CD14-positive monocyte (primary cell): Measurements from ENCODE around the gene ADAMTSL1. TPM values are rescaled to one million over a fixed set of nuclear protein-coding genes. Genes with fewer than 3 reads are reported as not detected.

Experiments used
- DNase-seq, 3 donors: peaks; one replicate each; pipeline ENCODE4 v3.0.0-alpha.2; 2011 to 2022
- H2AFZ ChIP-seq: 2 replicates; pipeline ENCODE4 v1.6.0; 2012; ENCODE audit warnings: mild to moderate bottlenecking, low read depth, low read length, inconsistent platforms; ENCODE audit not compliant: insufficient read depth, poor library complexity, severe bottlenecking
- H3K27ac ChIP-seq, 2 donors: 1 replicate in 1 of 2; 2 replicates in 1 of 2; pipeline ENCODE4 v1.5.1; 2012 to 2013; ENCODE audit warnings: low read length in 2 of 2, control low read depth in 1 of 2, inconsistent platforms in 1 of 2, low read depth in 1 of 2, mild to moderate bottlenecking in 1 of 2
- H3K27me3 ChIP-seq, 2 donors: one replicate each; pipeline versions ENCODE4 v1.6.0 to v1.6.1; 2011 to 2013; ENCODE audit warnings: low read length in 2 of 2; ENCODE audit not compliant: control insufficient read depth in 2 of 2, insufficient read depth in 2 of 2
- H3K36me3 ChIP-seq, 2 donors: replicated peaks in 1 of 2; 1 replicate in 1 of 2; 2 replicates in 1 of 2; pipeline versions ENCODE4 v1.5.1 to v1.6.1; 2012 to 2013; ENCODE audit warnings: low read length in 2 of 2, control low read depth in 1 of 2, inconsistent platforms in 1 of 2, mild to moderate bottlenecking in 1 of 2; ENCODE audit not compliant: insufficient read depth in 2 of 2, control insufficient read depth in 1 of 2
- H3K4me1 ChIP-seq, 2 donors: 1 replicate in 1 of 2; 2 replicates in 1 of 2; pipeline versions ENCODE4 v1.5.1 to v1.6.1; 2012 to 2013; ENCODE audit warnings: low read length in 2 of 2, control low read depth in 1 of 2, inconsistent platforms in 1 of 2, mild to moderate bottlenecking in 1 of 2, moderate library complexity in 1 of 2; ENCODE audit not compliant: insufficient read depth in 2 of 2, control insufficient read depth in 1 of 2
- H3K4me2 ChIP-seq: replicated peaks from 2 replicates; pipeline ENCODE3; 2012; ENCODE audit warnings: low read length, moderate library complexity, mild to moderate bottlenecking; ENCODE audit not compliant: poor library complexity, severe bottlenecking; ENCODE audit errors: extremely low read depth
- H3K4me3 ChIP-seq, 3 experiments: fragments of 200-600 bp in 1 of 3; sonication (generic) in 1 of 3; replicated peaks in 1 of 3; 1 replicate in 2 of 3; 2 replicates in 1 of 3; pipeline ENCODE4 v1.5.1; 2011 to 2013; ENCODE audit warnings: low read length in 3 of 3, mild to moderate bottlenecking in 3 of 3, control low read depth in 2 of 3, low read depth in 2 of 3, inconsistent platforms in 1 of 3, moderate library complexity in 1 of 3
- H3K79me2 ChIP-seq: 2 replicates; pipeline ENCODE4 v1.6.0; 2012; ENCODE audit warnings: mild to moderate bottlenecking, control low read depth, inconsistent platforms, low read length, moderate library complexity; ENCODE audit not compliant: insufficient read depth
- H3K9ac ChIP-seq: 2 replicates; pipeline ENCODE4 v1.6.0; 2017; ENCODE audit warnings: low read length, mild to moderate bottlenecking; ENCODE audit not compliant: insufficient read depth, poor library complexity, severe bottlenecking
- H3K9me3 ChIP-seq, 2 donors: replicated peaks in 1 of 2; 1 replicate in 1 of 2; 2 replicates in 1 of 2; pipeline versions ENCODE4 v1.5.1 to v1.6.1; 2012 to 2013; ENCODE audit warnings: low read length in 2 of 2, control low read depth in 1 of 2; ENCODE audit not compliant: control insufficient read depth in 1 of 2, insufficient read depth in 1 of 2
- H4K20me1 ChIP-seq: 2 replicates; pipeline ENCODE4 v1.6.0; 2012; ENCODE audit warnings: mild to moderate bottlenecking, low read length, control low read depth, moderate library complexity; ENCODE audit not compliant: insufficient read depth
- H3K27ac Mint-ChIP-seq, 7 donors: one replicate each; pipeline ENCODE4 v1.8.0; 2020; ENCODE audit warnings: mild to moderate bottlenecking in 7 of 7, mixed read lengths in 7 of 7, moderate library complexity in 6 of 7, inconsistent platforms in 2 of 7
- H3K27me3 Mint-ChIP-seq, 3 donors: one replicate each; pipeline ENCODE4 v1.8.0; 2021 to 2022; ENCODE audit warnings: low read depth in 3 of 3, mild to moderate bottlenecking in 3 of 3, mixed read lengths in 3 of 3, moderate library complexity in 3 of 3, inconsistent platforms in 1 of 3
- H3K36me3 Mint-ChIP-seq, 2 donors: one replicate each; pipeline ENCODE4 v1.8.0; 2020; ENCODE audit warnings: mixed read lengths in 2 of 2, inconsistent platforms in 1 of 2, mild to moderate bottlenecking in 1 of 2
- H3K4me1 Mint-ChIP-seq: one replicate; pipeline ENCODE4 v1.8.0; 2020; ENCODE audit warnings: mild to moderate bottlenecking, mixed read lengths
- H3K4me3 Mint-ChIP-seq, 2 donors: one replicate each; pipeline ENCODE4 v1.8.0; 2020; ENCODE audit warnings: mild to moderate bottlenecking in 2 of 2, mixed read lengths in 2 of 2, moderate library complexity in 1 of 2
- H3K9me3 Mint-ChIP-seq, 7 donors: one replicate each; pipeline ENCODE4 v1.8.0; 2020 to 2022; ENCODE audit warnings: mixed read lengths in 7 of 7, mild to moderate bottlenecking in 6 of 7, moderate library complexity in 6 of 7, inconsistent platforms in 2 of 7
- WGBS: methylation state at CpG from one replicate; pipeline ENCODE4 v1.1.5; 2013; ENCODE audit warnings: missing lambda C conversion rate; ENCODE audit not compliant: insufficient coverage; 5-methylcytosine and 5-hydroxymethylcytosine counted together
- intact Hi-C, 2 donors: fragments of 100-400 bp; cut with micrococcal nuclease; formaldehyde crosslinking; loops; one replicate each; pipeline versions ENCODE4 v1.15.0 to v1.15.1; 2023
- polyA plus RNA-seq, 3 donors: library from polyadenylated mRNA; depleted of rRNA in 1 of 3; unstranded in 2 of 3; stranded (reverse) in 1 of 3; fragments of 300-500 nt in 2 of 3; fragments of >200 nt in 1 of 3; fragmentation: Illumina TruSeq in 2 of 3; gene quantifications; 1 replicate in 2 of 3; 2 replicates in 1 of 3; pipeline ENCODE4 v1.2.3, GENCODE V29; 2012 to 2021
- TF ChIP-seq, protein P1 (sequence below): fragments of 200-600 bp; IDR thresholded peaks from one replicate; pipeline ENCODE4 v1.8.0; 2022; ENCODE audit warnings: antibody characterized with exemption, mild to moderate bottlenecking

The ADAMTSL1 gene
- polyA plus RNA-seq, 3 donors, result not detected

DNA sequence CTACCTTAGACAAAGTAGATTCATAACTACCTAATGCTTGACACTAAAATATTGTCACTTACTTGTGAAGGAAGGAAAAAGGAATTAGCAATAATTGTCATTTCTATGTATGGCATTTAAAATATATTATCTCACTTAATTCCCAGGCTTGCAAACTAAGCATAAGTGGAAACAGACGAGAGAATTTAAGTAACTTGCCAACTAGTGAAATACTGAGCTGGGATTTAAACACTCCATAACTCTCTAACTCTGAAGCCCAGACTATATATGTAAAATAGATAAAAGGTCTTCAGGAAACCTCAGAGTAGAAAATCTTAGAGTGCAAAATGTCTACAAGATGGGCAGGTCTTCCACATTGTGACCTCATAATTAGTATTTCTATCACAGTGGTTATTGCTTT is 301.3 kb downstream of the ADAMTSL1 start:
- Mint-ChIP-seq H3K4me1 (no peaks in the 10 kb centered on the region), H3K36me3 (no peaks in the 10 kb centered on the region), H3K4me3 (no peak overlapping the region), H3K27ac (no peak overlapping the region), H3K9me3 (peaks cover 3 to 13% (median 9%) of the 10 kb centered on the region in 7 donors), H3K27me3 (peaks cover 0 to 5% (median 0%) of the 10 kb centered on the region in 3 donors)
- Histone ChIP-seq H3K4me2 (no peak overlapping the region), H3K27me3 (no peaks in the 10 kb centered on the region), H3K36me3 (no peaks in the 10 kb centered on the region), H4K20me1 (no peaks in the 10 kb centered on the region), H3K27ac (no peak overlapping the region), H3K9ac (no peak overlapping the region), H3K79me2 (no peaks in the 10 kb centered on the region), H3K9me3 (peaks cover 0 to 16% of the 10 kb centered on the region in 2 donors), H3K4me3 (no peak overlapping the region), H2AFZ (no peak overlapping the region), H3K4me1 (no peaks in the 10 kb centered on the region)
- no CpG with 5 or more reads among the region's 1 CpG for WGBS
- DNase-seq, result no peak
- intact Hi-C loops, result no loop called here
- TF ChIP-seq, protein P1, sequence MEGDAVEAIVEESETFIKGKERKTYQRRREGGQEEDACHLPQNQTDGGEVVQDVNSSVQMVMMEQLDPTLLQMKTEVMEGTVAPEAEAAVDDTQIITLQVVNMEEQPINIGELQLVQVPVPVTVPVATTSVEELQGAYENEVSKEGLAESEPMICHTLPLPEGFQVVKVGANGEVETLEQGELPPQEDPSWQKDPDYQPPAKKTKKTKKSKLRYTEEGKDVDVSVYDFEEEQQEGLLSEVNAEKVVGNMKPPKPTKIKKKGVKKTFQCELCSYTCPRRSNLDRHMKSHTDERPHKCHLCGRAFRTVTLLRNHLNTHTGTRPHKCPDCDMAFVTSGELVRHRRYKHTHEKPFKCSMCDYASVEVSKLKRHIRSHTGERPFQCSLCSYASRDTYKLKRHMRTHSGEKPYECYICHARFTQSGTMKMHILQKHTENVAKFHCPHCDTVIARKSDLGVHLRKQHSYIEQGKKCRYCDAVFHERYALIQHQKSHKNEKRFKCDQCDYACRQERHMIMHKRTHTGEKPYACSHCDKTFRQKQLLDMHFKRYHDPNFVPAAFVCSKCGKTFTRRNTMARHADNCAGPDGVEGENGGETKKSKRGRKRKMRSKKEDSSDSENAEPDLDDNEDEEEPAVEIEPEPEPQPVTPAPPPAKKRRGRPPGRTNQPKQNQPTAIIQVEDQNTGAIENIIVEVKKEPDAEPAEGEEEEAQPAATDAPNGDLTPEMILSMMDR, result no peak

DNA sequence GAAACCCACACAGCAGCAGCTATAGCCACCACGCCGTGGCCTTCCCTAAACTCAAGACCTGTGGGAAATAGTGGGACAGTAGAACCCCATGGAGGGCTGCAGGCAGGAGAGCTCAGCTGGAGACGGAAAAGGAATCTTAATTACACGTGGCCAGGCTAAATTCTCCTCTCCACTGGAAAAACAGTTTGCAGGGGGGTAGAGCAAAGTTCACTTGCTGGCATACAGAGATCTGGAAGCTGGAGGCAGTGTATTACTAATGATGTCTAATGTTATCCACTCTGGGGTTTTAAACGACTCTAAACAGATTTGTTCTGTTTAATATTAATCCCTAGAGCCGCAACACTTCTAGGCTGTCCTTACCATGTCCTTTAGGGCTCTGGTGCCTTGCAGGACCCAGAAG is 302.0 kb downstream of the ADAMTSL1 start:
- no peak overlapping the region for H2AFZ ChIP-seq
- H3K27me3 ChIP-seq, result no peaks in the 10 kb centered on the region
- Mint-ChIP-seq H3K4me3 (no peak overlapping the region), H3K27ac (peak overlapping the region in 1 of 7 donors; percentile 12), H3K4me1 (no peaks in the 10 kb centered on the region), H3K9me3 (peaks cover 3 to 13% (median 7%) of the 10 kb centered on the region in 7 donors), H3K27me3 (peaks cover 0 to 5% (median 0%) of the 10 kb centered on the region in 3 donors), H3K36me3 (no peaks in the 10 kb centered on the region)
- H3K4me1 ChIP-seq, result no peaks in the 10 kb centered on the region
- intact Hi-C loops, result no loop called here
- no peak overlapping the region for H3K27ac ChIP-seq
- H3K4me3 ChIP-seq, result no peak overlapping the region
- DNase-seq, result no peak
- no CpG with 5 or more reads among the region's 6 CpGs for WGBS
- no peak overlapping the region for H3K9ac ChIP-seq
- no peaks in the 10 kb centered on the region for H3K79me2 ChIP-seq
- no peak overlapping the region for H3K4me2 ChIP-seq
- TF ChIP-seq, protein P1, result no peak
- H3K36me3 ChIP-seq, result no peaks in the 10 kb centered on the region
- H4K20me1 ChIP-seq, result no peaks in the 10 kb centered on the region
- peaks cover 0 to 16% of the 10 kb centered on the region in 2 donors for H3K9me3 ChIP-seq
